ENCODE data around the gene GRK2. TPM values are rescaled to one million over a fixed set of nuclear protein-coding genes. Genes with fewer than 3 reads are reported as not detected.

GRK2 gene
- total and polyA plus RNA-seq, 2 of the 13 experiments (the other 11 are each of a cell fraction or from before 2014, with no cell fraction given), result 31.3 to 42.4 TPM

DNA sequence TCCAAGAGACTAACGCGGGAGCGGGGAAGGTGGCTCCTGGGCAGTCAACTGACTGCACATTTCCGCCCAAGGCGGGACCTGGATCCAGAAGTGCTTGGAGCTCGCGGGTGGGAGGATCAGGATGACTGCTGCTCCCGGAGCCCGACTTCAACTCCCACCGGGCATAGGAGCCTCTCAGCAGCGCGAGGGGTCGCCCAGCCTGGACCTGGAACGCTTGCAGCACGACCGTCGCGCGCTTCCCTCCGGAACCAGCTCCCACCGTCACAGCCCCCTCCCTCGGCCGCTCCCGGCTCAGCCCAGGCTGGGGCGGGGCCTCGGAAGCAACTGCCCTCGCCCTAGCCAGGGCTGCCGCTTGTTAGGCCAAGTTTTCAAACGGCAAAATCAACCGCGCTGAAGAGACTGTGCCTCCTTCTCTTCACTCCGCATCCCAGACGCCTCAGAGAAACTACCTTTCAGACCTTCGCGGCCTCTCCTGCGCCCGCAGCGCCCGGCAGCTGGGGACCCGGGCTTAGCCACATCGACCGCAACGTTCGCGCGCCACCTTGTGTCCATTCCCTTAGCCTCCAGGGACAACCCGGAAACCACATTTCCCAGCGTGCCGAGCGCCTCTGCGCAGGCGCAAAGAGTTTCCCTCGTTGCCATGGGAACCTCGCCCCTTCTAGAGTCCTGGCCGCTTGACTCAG, 51.1 kb downstream of the GRK2 start (continued):
- TF ChIP-seq, protein P1, sequence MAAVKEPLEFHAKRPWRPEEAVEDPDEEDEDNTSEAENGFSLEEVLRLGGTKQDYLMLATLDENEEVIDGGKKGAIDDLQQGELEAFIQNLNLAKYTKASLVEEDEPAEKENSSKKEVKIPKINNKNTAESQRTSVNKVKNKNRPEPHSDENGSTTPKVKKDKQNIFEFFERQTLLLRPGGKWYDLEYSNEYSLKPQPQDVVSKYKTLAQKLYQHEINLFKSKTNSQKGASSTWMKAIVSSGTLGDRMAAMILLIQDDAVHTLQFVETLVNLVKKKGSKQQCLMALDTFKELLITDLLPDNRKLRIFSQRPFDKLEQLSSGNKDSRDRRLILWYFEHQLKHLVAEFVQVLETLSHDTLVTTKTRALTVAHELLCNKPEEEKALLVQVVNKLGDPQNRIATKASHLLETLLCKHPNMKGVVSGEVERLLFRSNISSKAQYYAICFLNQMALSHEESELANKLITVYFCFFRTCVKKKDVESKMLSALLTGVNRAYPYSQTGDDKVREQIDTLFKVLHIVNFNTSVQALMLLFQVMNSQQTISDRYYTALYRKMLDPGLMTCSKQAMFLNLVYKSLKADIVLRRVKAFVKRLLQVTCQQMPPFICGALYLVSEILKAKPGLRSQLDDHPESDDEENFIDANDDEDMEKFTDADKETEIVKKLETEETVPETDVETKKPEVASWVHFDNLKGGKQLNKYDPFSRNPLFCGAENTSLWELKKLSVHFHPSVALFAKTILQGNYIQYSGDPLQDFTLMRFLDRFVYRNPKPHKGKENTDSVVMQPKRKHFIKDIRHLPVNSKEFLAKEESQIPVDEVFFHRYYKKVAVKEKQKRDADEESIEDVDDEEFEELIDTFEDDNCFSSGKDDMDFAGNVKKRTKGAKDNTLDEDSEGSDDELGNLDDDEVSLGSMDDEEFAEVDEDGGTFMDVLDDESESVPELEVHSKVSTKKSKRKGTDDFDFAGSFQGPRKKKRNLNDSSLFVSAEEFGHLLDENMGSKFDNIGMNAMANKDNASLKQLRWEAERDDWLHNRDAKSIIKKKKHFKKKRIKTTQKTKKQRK (IDR thresholded peaks at IDR 0.05; ENCODE audit: low read length), result no peak
- no peak for TF ChIP-seq ZNF503 (CRISPR knock-in tag; IDR thresholded peaks at IDR 0.05)
- TF ChIP-seq, protein P2, sequence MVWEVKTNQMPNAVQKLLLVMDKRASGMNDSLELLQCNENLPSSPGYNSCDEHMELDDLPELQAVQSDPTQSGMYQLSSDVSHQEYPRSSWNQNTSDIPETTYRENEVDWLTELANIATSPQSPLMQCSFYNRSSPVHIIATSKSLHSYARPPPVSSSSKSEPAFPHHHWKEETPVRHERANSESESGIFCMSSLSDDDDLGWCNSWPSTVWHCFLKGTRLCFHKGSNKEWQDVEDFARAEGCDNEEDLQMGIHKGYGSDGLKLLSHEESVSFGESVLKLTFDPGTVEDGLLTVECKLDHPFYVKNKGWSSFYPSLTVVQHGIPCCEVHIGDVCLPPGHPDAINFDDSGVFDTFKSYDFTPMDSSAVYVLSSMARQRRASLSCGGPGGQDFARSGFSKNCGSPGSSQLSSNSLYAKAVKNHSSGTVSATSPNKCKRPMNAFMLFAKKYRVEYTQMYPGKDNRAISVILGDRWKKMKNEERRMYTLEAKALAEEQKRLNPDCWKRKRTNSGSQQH (CRISPR knock-in tag; IDR thresholded peaks at IDR 0.05; ENCODE audit: low read depth), result peak; percentile 30; the same call in 1 of the 2 replicates
- no peak for TF ChIP-seq ZNF530 (CRISPR knock-in tag; IDR thresholded peaks at IDR 0.05; ENCODE audit: low read depth)
- no peak for TF ChIP-seq POLR2AphosphoS2 (IDR thresholded peaks at IDR 0.05; ENCODE audit: low read depth, low read length)
- TF ChIP-seq, protein P3, sequence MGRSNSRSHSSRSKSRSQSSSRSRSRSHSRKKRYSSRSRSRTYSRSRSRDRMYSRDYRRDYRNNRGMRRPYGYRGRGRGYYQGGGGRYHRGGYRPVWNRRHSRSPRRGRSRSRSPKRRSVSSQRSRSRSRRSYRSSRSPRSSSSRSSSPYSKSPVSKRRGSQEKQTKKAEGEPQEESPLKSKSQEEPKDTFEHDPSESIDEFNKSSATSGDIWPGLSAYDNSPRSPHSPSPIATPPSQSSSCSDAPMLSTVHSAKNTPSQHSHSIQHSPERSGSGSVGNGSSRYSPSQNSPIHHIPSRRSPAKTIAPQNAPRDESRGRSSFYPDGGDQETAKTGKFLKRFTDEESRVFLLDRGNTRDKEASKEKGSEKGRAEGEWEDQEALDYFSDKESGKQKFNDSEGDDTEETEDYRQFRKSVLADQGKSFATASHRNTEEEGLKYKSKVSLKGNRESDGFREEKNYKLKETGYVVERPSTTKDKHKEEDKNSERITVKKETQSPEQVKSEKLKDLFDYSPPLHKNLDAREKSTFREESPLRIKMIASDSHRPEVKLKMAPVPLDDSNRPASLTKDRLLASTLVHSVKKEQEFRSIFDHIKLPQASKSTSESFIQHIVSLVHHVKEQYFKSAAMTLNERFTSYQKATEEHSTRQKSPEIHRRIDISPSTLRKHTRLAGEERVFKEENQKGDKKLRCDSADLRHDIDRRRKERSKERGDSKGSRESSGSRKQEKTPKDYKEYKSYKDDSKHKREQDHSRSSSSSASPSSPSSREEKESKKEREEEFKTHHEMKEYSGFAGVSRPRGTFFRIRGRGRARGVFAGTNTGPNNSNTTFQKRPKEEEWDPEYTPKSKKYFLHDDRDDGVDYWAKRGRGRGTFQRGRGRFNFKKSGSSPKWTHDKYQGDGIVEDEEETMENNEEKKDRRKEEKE (IDR thresholded peaks at IDR 0.05), result no peak
- peak; percentile 99 for TF ChIP-seq THAP11 (CRISPR knock-in tag; IDR thresholded peaks at IDR 0.05)
- no peak for TF ChIP-seq ZNF121 (CRISPR knock-in tag; IDR thresholded peaks at IDR 0.05)
- no peak for TF ChIP-seq ATF1 (CRISPR knock-in tag; IDR thresholded peaks at IDR 0.05)
- TF ChIP-seq, protein P4, sequence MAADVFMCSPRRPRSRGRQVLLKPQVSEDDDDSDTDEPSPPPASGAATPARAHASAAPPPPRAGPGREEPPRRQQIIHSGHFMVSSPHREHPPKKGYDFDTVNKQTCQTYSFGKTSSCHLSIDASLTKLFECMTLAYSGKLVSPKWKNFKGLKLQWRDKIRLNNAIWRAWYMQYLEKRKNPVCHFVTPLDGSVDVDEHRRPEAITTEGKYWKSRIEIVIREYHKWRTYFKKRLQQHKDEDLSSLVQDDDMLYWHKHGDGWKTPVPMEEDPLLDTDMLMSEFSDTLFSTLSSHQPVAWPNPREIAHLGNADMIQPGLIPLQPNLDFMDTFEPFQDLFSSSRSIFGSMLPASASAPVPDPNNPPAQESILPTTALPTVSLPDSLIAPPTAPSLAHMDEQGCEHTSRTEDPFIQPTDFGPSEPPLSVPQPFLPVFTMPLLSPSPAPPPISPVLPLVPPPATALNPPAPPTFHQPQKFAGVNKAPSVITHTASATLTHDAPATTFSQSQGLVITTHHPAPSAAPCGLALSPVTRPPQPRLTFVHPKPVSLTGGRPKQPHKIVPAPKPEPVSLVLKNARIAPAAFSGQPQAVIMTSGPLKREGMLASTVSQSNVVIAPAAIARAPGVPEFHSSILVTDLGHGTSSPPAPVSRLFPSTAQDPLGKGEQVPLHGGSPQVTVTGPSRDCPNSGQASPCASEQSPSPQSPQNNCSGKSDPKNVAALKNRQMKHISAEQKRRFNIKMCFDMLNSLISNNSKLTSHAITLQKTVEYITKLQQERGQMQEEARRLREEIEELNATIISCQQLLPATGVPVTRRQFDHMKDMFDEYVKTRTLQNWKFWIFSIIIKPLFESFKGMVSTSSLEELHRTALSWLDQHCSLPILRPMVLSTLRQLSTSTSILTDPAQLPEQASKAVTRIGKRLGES (CRISPR knock-in tag; IDR thresholded peaks at IDR 0.05; ENCODE audit: borderline replicate concordance), result no peak
- no peak; the same call in 1 of the 2 replicates for TF ChIP-seq ZBTB7A (CRISPR knock-in tag; IDR thresholded peaks at IDR 0.05)
- TF ChIP-seq MEIS1 (CRISPR knock-in tag; IDR thresholded peaks at IDR 0.05; ENCODE audit: borderline replicate concordance), result no peak; the same call in 1 of the 2 replicates
- no peak for TF ChIP-seq ZNF790 (CRISPR knock-in tag; IDR thresholded peaks at IDR 0.05; ENCODE audit: borderline replicate concordance)
- TF ChIP-seq ZSCAN31 (CRISPR knock-in tag; IDR thresholded peaks at IDR 0.05; ENCODE audit: low read depth), result peak; percentile 81

All from HepG2 (cell line).